Measurements from ENCODE around the gene CELSR3.

The CELSR3 gene

DNA sequence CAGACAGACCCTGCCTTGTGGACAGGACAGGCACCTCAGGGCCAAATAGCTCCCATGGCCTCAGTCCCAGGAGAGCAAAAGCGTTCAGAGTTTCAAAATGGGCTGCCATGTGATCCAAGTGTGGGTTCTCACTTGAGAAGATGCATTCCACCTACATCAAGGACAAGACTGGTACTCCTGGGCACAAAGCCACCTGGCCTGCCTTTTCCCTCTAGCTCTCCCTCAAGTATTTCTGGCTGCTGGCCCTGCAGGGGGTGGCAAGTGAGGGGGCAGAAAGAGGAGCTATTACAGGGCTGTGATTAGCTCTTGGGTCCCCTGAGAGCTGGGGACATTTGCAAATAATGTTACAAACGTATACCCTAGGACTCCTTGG, 61.1 kb downstream of the CELSR3 start:
- no peak for TF ChIP-seq TAF1 (IDR thresholded peaks at IDR 0.05; ENCODE audit: borderline replicate concordance, insufficient read depth, low read length)
- TF ChIP-seq, protein P1, sequence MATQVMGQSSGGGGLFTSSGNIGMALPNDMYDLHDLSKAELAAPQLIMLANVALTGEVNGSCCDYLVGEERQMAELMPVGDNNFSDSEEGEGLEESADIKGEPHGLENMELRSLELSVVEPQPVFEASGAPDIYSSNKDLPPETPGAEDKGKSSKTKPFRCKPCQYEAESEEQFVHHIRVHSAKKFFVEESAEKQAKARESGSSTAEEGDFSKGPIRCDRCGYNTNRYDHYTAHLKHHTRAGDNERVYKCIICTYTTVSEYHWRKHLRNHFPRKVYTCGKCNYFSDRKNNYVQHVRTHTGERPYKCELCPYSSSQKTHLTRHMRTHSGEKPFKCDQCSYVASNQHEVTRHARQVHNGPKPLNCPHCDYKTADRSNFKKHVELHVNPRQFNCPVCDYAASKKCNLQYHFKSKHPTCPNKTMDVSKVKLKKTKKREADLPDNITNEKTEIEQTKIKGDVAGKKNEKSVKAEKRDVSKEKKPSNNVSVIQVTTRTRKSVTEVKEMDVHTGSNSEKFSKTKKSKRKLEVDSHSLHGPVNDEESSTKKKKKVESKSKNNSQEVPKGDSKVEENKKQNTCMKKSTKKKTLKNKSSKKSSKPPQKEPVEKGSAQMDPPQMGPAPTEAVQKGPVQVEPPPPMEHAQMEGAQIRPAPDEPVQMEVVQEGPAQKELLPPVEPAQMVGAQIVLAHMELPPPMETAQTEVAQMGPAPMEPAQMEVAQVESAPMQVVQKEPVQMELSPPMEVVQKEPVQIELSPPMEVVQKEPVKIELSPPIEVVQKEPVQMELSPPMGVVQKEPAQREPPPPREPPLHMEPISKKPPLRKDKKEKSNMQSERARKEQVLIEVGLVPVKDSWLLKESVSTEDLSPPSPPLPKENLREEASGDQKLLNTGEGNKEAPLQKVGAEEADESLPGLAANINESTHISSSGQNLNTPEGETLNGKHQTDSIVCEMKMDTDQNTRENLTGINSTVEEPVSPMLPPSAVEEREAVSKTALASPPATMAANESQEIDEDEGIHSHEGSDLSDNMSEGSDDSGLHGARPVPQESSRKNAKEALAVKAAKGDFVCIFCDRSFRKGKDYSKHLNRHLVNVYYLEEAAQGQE (IDR thresholded peaks at IDR 0.05; ENCODE audit: insufficient read depth in 1 of 2, low read depth in 2 of 2, low read length in 2 of 2) = no peak

DNA sequence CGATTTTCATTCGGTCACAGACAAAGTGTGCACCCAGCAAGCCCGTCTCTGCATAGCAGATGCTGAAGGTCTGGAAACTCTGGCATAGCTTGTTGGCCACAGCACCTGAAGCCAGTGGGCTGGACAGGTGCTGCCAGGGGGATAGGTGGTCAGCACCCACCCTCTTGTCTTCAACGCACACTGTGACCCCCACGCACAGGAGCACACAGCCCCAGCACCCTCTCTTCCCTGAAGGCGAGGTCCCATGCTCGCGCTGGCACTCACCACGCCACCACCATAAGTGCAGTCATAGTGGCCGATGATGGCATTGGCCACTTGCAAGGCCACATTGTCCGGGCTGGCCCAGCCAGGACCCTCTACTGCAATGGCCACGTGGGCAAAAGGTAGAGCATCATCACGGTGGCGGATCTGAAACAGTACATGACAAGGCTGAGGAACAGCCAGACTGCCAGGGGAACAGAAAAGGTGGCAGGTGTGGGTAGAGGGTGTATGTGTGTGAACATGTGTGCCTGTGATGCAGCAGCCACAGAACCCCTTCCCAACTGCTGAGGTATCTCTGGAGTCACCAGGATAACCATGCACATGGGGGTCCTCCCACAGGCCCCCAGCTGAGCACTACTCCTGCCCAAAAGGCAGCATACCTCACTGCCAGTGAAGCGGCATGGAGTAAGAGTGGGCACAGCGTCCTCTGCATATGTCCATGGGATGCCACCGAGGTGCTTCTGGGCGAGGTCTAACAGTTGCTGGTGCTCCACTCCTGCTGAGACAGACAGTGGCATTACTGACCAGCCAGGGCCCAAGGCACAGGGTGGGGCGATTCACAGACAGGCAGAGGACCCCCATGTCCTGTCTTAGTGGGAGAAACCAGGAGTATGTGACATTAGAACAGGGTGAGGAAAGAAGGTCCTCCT, 61.7 kb downstream of the CELSR3 start:
- no peak for TF ChIP-seq SIN3A (IDR thresholded peaks at IDR 0.05; ENCODE audit: borderline replicate concordance, insufficient read depth, low read length)
- TF ChIP-seq FOXP2 (optimal IDR thresholded peaks at IDR 0.05; ENCODE audit: borderline replicate concordance, extremely low read depth, extremely low read length, insufficient read depth) = no peak
- TF ChIP-seq, protein P1 (IDR thresholded peaks at IDR 0.05; ENCODE audit: insufficient read depth in 1 of 2, low read depth in 2 of 2, low read length in 2 of 2) = no peak
- TF ChIP-seq TAF1 (IDR thresholded peaks at IDR 0.05; ENCODE audit: borderline replicate concordance, insufficient read depth, low read length) = no peak
- TF ChIP-seq POLR2AphosphoS5 (IDR thresholded peaks at IDR 0.05; ENCODE audit: low read depth, low read length) = no peak

DNA sequence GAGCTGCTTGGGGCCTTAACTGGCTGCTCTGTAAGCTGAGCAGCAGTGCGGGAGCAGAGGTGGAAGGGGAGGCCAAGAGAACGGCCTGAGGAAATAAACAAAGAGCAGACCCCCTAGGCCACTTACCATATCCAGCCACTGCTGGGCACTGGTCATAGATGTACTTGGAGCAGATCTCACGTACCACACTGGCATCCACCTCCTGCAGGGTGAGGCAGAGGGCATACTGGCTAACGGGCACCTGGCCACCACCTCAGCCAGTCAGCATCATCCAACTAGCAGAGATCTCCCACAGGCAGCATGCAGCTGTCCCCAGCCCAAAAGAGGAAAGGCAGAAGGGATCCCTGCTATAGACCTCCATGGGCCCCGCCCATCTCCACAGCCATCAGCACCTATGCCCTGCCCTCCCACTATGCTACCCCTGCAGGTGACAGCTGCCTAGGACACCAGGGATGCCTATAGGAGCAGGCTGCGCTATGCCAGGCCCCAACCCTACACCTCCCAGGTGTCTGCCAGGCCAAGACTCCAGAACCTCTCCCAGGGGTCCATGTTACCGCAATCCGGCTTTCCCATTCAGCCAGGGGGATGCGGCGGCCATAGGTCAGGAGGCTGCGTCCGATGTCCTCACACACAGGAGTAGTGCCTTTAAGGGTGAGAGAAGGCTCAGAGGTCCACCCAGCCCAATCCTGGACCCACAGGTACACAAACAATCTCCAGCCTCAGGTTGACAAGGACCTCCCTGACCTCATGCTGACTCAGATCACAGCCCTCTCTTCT, 63.0 kb downstream of the CELSR3 start:
- TF ChIP-seq POLR2AphosphoS5 (IDR thresholded peaks at IDR 0.05; ENCODE audit: low read depth, low read length) = no peak
- no peak for TF ChIP-seq FOXP2 (optimal IDR thresholded peaks at IDR 0.05; ENCODE audit: borderline replicate concordance, extremely low read depth, extremely low read length, insufficient read depth)
- no peak for TF ChIP-seq SIN3A (IDR thresholded peaks at IDR 0.05; ENCODE audit: borderline replicate concordance, insufficient read depth, low read length)
- TF ChIP-seq, protein P1 (IDR thresholded peaks at IDR 0.05; ENCODE audit: insufficient read depth in 1 of 2, low read depth in 2 of 2, low read length in 2 of 2) = no peak
- TF ChIP-seq TAF1 (IDR thresholded peaks at IDR 0.05; ENCODE audit: borderline replicate concordance, insufficient read depth, low read length) = no peak

DNA sequence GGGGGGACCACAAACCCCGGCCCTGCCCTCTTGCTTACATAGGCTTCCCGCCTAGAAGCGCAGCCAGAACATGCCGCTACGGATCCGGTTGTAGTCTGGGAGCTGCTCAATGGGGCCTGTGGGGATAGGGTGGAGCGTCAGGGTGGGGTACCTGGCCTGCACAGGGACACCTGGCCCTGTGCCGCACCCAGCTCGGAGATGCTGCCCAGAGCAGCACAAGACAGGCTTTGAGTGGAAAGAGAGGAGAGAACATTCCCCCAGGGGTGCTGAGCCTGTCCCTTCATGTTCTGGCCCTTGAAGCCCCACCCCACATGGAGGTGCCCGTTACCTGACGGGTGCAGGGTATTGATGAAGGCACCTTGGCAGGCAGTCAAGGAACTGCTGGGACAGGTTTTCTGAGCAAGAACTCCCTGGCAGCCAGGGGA, 63.6 kb downstream of the CELSR3 start:
- TF ChIP-seq TAF1 (IDR thresholded peaks at IDR 0.05; ENCODE audit: borderline replicate concordance, insufficient read depth, low read length) = no peak
- TF ChIP-seq SIN3A (IDR thresholded peaks at IDR 0.05; ENCODE audit: borderline replicate concordance, insufficient read depth, low read length) = no peak
- no peak for TF ChIP-seq FOXP2 (optimal IDR thresholded peaks at IDR 0.05; ENCODE audit: borderline replicate concordance, extremely low read depth, extremely low read length, insufficient read depth)
- no peak for TF ChIP-seq POLR2AphosphoS5 (IDR thresholded peaks at IDR 0.05; ENCODE audit: low read depth, low read length)
- TF ChIP-seq, protein P1 (IDR thresholded peaks at IDR 0.05; ENCODE audit: insufficient read depth in 1 of 2, low read depth in 2 of 2, low read length in 2 of 2) = no peak

All from PFSK-1 (cell line).